HEK293 (cell line): ENCODE results near the gene ZFP62.

Experiments used
- EGR2 ChIP-seq: fragments of 450-650 bp; formaldehyde crosslinking; IDR thresholded peaks from 2 replicates; pipeline ENCODE4 v1.5.1; 2016; ENCODE audit warnings: low read depth, missing biosample characterization, missing genetic modification characterization
- GLIS1 ChIP-seq: fragments of 450-650 bp; formaldehyde crosslinking; IDR thresholded peaks from 2 replicates; pipeline ENCODE4 v1.5.1; 2016; ENCODE audit warnings: missing biosample characterization, missing genetic modification characterization
- HOXC10 ChIP-seq: sonication (generic); formaldehyde crosslinking; IDR thresholded peaks from 2 replicates; pipeline ENCODE4 v1.8.1; 2023; ENCODE audit warnings: mild to moderate bottlenecking, missing genetic modification reagents
- IKZF3 ChIP-seq: fragments of 450-650 bp; IDR thresholded peaks from 2 replicates; pipeline ENCODE4 v1.5.0; 2018; ENCODE audit warnings: missing biosample characterization, mild to moderate bottlenecking, missing genetic modification characterization, moderate library complexity
- MZF1 ChIP-seq: fragments of 450-650 bp; formaldehyde crosslinking; IDR thresholded peaks from 2 replicates; pipeline ENCODE4 v1.5.1; 2017; ENCODE audit warnings: missing biosample characterization, missing genetic modification characterization, borderline replicate concordance
- SCRT1 ChIP-seq: fragments of 450-650 bp; formaldehyde crosslinking; IDR thresholded peaks from 2 replicates; pipeline ENCODE4 v1.5.1; 2016; ENCODE audit warnings: missing biosample characterization, missing genetic modification characterization, borderline replicate concordance
- YY1 ChIP-seq: fragments of 450-650 bp; formaldehyde crosslinking; IDR thresholded peaks from 2 replicates; pipeline ENCODE4 v1.5.1; 2018; ENCODE audit warnings: missing biosample characterization, missing genetic modification characterization
- ZBTB21 ChIP-seq: fragments of 450-650 bp; formaldehyde crosslinking; IDR thresholded peaks from 2 replicates; pipeline ENCODE4 v1.5.1; 2017; ENCODE audit warnings: missing biosample characterization, missing genetic modification characterization
- ZNF121 ChIP-seq: fragments of 450-650 bp; formaldehyde crosslinking; IDR thresholded peaks from 2 replicates; pipeline ENCODE4 v1.5.1; 2016; ENCODE audit warnings: missing biosample characterization, missing genetic modification characterization
- ZNF133 ChIP-seq: fragments of 450-650 bp; formaldehyde crosslinking; IDR thresholded peaks from 2 replicates; pipeline ENCODE4 v1.5.1; 2016; ENCODE audit warnings: missing biosample characterization, missing genetic modification characterization
- ZNF214 ChIP-seq: fragments of 450-650 bp; formaldehyde crosslinking; IDR thresholded peaks from 2 replicates; pipeline ENCODE4 v1.5.1; 2017; ENCODE audit warnings: missing biosample characterization, mild to moderate bottlenecking, missing genetic modification characterization, borderline replicate concordance
- ZNF354C ChIP-seq: fragments of 450-650 bp; formaldehyde crosslinking; IDR thresholded peaks from 2 replicates; pipeline ENCODE4 v1.5.1; 2016; ENCODE audit warnings: missing biosample characterization, missing genetic modification characterization, low read depth, borderline replicate concordance
- ZNF433 ChIP-seq: fragments of 450-650 bp; formaldehyde crosslinking; IDR thresholded peaks from 2 replicates; pipeline ENCODE4 v1.5.1; 2016; ENCODE audit warnings: missing biosample characterization, missing genetic modification characterization, low read depth
- ZNF549 ChIP-seq: fragments of 450-650 bp; IDR thresholded peaks from 2 replicates; pipeline ENCODE4 v1.5.1; 2018; ENCODE audit warnings: missing biosample characterization, missing genetic modification characterization, mild to moderate bottlenecking, inconsistent platforms, moderate library complexity
- ZNF585B ChIP-seq: fragments of 450-650 bp; formaldehyde crosslinking; IDR thresholded peaks from 2 replicates; pipeline ENCODE4 v1.5.1; 2016; ENCODE audit warnings: missing biosample characterization, missing genetic modification characterization
- ZNF600 ChIP-seq: fragments of 450-650 bp; formaldehyde crosslinking; IDR thresholded peaks from 2 replicates; pipeline ENCODE4 v1.5.1; 2016; ENCODE audit warnings: missing biosample characterization, missing genetic modification characterization
- ZNF664 ChIP-seq: fragments of 450-650 bp; formaldehyde crosslinking; IDR thresholded peaks from 2 replicates; pipeline ENCODE4 v1.5.1; 2016; ENCODE audit warnings: missing biosample characterization, missing genetic modification characterization
- ZNF701 ChIP-seq: fragments of 450-650 bp; formaldehyde crosslinking; IDR thresholded peaks from 2 replicates; pipeline ENCODE4 v1.5.1; 2016; ENCODE audit warnings: missing biosample characterization, missing genetic modification characterization
- TF ChIP-seq, protein P1 (sequence below): fragments of 450-650 bp; formaldehyde crosslinking; IDR thresholded peaks from 2 replicates; pipeline ENCODE4 v1.5.1; 2016; ENCODE audit warnings: missing biosample characterization, missing genetic modification characterization
- TF ChIP-seq, protein P2 (sequence below): fragments of 450-650 bp; formaldehyde crosslinking; IDR thresholded peaks from 2 replicates; pipeline ENCODE4 v1.5.1; 2017; ENCODE audit warnings: missing biosample characterization, missing genetic modification characterization
- TF ChIP-seq, protein P3 (sequence below): fragments of 450-650 bp; formaldehyde crosslinking; IDR thresholded peaks from 2 replicates; pipeline ENCODE4 v1.5.1; 2016; ENCODE audit warnings: missing biosample characterization, missing genetic modification characterization

The ZFP62 gene

DNA sequence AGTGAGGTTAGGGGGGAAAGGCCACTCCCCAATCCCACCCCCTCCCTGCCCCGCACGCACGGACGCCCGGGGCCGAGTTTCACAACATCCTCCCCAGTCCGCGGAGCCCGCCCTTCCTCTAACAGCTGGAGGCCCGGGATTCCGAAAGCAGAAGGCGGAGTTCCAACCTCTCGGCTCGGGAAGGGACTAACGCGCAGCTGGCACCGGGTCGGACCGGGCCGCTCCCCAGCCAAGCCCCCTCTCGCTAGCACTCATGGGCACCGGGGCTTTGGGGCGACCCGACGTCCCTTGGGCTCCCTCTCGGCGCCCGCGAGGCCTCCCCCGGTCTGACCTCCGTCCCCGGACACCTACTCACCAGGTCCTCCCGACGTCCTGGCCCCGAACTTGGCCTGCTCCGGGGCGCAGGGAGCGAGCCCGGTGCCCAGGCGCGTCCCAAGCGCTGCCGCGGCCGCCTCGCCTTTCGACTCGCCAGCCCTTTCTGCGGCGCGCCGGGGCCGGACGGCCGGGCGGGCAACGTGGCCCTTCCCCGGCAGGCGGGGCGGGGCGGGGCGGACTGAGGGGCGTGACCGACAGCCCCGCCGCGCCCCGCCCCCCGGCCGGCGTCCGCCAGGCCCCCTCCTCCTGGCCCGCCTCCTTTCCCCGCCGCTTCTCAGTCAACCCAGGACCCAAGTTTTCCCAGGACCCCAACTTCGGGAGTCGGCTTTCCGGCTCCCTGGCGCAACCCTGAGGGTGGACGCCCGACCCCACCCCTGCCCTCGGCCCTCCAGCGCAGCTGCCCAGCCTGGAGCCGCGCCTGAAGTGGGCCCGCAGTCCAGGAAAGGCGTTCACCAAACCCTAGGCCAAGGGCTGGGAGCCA, 58.5 kb downstream of the ZFP62 start, which contains the start of gene MGAT1 (continued):
- no peak for TF ChIP-seq MZF1 (tag by site-specific recombination)
- TF ChIP-seq ZBTB21 (tag by site-specific recombination), result no peak
- TF ChIP-seq ZNF664, result no peak
- TF ChIP-seq, protein P1, sequence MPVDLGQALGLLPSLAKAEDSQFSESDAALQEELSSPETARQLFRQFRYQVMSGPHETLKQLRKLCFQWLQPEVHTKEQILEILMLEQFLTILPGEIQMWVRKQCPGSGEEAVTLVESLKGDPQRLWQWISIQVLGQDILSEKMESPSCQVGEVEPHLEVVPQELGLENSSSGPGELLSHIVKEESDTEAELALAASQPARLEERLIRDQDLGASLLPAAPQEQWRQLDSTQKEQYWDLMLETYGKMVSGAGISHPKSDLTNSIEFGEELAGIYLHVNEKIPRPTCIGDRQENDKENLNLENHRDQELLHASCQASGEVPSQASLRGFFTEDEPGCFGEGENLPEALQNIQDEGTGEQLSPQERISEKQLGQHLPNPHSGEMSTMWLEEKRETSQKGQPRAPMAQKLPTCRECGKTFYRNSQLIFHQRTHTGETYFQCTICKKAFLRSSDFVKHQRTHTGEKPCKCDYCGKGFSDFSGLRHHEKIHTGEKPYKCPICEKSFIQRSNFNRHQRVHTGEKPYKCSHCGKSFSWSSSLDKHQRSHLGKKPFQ (tag by site-specific recombination), result no peak
- TF ChIP-seq, protein P2, sequence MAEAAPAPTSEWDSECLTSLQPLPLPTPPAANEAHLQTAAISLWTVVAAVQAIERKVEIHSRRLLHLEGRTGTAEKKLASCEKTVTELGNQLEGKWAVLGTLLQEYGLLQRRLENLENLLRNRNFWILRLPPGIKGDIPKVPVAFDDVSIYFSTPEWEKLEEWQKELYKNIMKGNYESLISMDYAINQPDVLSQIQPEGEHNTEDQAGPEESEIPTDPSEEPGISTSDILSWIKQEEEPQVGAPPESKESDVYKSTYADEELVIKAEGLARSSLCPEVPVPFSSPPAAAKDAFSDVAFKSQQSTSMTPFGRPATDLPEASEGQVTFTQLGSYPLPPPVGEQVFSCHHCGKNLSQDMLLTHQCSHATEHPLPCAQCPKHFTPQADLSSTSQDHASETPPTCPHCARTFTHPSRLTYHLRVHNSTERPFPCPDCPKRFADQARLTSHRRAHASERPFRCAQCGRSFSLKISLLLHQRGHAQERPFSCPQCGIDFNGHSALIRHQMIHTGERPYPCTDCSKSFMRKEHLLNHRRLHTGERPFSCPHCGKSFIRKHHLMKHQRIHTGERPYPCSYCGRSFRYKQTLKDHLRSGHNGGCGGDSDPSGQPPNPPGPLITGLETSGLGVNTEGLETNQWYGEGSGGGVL (tag by site-specific recombination), result peak; percentile 89
- no peak for TF ChIP-seq ZNF133
- no peak for TF ChIP-seq ZNF121 (tag by site-specific recombination)
- TF ChIP-seq HOXC10 (CRISPR knock-in tag), result no peak
- no peak for TF ChIP-seq IKZF3
- no peak for TF ChIP-seq ZNF549 (tag by site-specific recombination)
- TF ChIP-seq GLIS1 (tag by site-specific recombination), result peak; percentile 23; the same call in 1 of the 2 replicates
- no peak for TF ChIP-seq ZNF585B (tag by site-specific recombination)
- 0 out of 2 replicates have a peak, but pooled peaks have one; percentile 20 for TF ChIP-seq YY1
- TF ChIP-seq EGR2 (tag by site-specific recombination), result no peak
- no peak for TF ChIP-seq SCRT1 (tag by site-specific recombination)
- TF ChIP-seq ZNF354C (tag by site-specific recombination), result no peak
- no peak for TF ChIP-seq ZNF433 (tag by site-specific recombination)
- TF ChIP-seq ZNF701 (tag by site-specific recombination), result no peak
- TF ChIP-seq, protein P3, sequence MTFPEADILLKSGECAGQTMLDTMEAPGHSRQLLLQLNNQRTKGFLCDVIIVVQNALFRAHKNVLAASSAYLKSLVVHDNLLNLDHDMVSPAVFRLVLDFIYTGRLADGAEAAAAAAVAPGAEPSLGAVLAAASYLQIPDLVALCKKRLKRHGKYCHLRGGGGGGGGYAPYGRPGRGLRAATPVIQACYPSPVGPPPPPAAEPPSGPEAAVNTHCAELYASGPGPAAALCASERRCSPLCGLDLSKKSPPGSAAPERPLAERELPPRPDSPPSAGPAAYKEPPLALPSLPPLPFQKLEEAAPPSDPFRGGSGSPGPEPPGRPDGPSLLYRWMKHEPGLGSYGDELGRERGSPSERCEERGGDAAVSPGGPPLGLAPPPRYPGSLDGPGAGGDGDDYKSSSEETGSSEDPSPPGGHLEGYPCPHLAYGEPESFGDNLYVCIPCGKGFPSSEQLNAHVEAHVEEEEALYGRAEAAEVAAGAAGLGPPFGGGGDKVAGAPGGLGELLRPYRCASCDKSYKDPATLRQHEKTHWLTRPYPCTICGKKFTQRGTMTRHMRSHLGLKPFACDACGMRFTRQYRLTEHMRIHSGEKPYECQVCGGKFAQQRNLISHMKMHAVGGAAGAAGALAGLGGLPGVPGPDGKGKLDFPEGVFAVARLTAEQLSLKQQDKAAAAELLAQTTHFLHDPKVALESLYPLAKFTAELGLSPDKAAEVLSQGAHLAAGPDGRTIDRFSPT (tag by site-specific recombination), result peak; percentile 82
- peak; percentile 66; the same call in 1 of the 2 replicates for TF ChIP-seq ZNF600 (tag by site-specific recombination)
- TF ChIP-seq ZNF214 (tag by site-specific recombination), result no peak
- TF ChIP-seq, all 188 proteins: peak for 56
